NCI-H2171 (cell line): ENCODE measurements around the gene IRAK1BP1.
"Not testable (repeated sequence)": the region's sequence is repeated elsewhere in the genome, so short reads cannot be mapped to it uniquely, and the experiment has no call there.

Experiments used
- DNase-seq: peaks from one replicate; lab custom pipeline; 2025; lab: John Stamatoyannopoulos, UW

The IRAK1BP1 gene

DNA sequence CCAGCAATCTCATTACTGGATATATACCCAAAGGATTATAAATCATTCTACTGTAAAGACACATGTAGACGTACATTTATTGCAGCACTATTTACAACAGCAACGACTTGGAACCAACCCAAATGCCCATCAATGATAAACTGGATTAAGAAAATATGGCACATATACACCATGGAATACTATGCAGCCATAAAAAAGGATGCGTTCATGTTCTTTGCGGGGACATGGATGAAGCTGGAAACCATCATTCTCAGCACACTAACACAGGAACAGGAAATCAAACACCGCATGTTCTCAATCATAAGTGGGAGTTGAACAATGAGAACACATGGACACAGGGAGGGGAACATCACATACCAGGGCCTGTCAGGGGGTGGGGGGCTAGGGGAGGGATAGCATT, 22.6 kb downstream of the IRAK1BP1 start:
- not testable (repeated sequence) for DNase-seq

DNA sequence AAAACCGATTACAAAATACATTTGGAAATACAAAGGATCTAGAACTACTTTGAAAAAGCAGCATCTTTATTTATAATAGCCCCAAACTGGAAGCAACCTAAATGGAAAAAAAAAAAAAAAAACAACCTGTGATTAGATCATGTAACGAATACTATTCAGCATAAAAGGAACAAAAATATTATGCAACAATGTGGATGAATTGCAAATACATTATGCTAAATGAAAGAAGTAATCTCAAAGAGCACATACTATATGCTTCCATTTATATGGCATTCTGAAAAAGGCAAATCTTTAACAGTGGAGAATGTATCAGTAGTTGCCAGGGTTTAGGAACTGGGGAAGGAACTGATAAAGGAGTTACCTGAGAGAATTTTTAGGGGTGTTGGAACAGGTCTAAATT, 28.9 kb downstream of the IRAK1BP1 start:
- no peak for DNase-seq

DNA sequence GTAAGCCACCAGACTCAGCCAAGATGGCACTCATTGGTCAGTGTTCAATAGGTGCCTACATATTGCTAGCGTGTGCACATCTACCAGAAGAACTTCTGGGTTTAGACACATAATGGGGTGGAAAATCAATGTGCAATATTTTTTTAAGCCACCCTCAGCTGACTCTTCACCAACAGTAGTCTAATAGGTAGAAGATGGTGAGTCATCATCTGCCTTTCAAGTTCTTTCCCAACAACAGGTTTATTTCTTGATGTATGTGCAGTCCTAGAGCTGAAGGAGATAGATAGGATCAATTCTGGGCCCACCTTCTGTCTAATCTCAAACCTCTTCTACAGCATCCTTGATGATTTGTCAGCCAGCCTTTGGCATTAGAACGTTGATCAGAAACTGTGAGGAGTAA, 41.3 kb downstream of the IRAK1BP1 start:
- DNase-seq: no peak

DNA sequence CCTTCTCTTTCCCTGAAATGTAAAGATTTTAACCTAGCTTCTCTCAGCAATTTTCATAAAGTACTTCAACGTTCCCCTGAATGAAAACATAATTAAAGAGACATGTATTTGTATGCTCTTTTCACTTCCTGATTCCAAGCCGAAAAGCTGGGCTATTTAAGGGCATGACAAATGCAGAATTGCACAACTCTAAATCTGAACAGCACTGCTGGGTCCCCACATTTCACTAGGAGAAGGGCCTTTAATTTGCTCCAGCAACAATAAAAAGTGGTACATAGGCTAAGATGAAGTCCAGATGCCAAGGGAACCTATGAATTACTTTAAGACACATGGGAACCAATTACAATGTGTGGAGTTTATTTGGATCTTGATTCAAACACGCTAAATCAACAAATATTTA, 42.0 kb downstream of the IRAK1BP1 start:
- no peak for DNase-seq

DNA sequence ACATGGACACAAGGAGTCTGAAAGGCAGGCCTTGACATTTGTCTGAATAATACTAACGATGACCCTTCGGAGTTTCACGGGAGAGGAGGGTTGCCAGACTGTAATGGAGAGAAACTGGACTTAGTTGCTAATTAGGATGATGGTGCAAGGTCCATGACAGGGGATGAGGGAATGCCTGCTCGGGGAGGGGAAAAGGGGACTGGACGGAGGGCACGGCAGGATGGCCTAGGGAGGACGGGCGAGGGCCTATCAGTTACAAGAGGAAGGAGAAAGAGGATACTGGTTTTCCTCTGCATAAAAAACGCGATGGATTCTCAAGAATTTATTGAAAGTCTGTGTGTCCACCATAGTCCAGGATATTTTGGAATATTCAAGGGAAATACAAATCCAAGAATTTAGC, 42.7 kb downstream of the IRAK1BP1 start:
- no peak for DNase-seq

DNA sequence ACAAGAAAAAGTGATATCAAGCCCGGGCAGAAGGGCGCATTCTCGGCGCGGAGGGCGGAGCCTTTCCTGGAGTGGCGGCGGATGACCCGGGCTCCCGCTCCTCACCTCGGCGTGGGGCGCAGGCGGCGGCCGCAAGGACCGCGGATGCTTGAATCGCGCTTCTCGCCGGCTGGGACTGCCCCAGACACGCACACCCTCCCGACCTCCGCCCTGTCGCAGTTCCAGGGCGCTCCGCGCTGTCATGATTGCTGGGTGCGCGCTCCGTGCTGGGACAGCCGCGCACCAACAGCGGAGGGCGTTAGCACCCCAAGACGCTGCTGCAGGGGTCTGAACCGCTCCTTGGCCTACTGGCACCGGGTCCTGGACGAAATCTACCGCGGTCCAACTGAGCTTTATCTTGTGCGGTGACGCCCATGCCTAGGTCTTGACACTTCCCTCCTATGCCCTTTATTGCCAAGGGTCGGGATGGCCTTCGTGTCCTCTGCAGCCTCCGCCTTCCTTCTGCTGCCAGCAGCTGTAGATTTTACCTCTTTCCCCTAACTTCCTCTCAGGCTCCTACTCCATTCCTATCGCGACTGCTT, 43.3 kb downstream of the IRAK1BP1 start:
- no peak for DNase-seq

DNA sequence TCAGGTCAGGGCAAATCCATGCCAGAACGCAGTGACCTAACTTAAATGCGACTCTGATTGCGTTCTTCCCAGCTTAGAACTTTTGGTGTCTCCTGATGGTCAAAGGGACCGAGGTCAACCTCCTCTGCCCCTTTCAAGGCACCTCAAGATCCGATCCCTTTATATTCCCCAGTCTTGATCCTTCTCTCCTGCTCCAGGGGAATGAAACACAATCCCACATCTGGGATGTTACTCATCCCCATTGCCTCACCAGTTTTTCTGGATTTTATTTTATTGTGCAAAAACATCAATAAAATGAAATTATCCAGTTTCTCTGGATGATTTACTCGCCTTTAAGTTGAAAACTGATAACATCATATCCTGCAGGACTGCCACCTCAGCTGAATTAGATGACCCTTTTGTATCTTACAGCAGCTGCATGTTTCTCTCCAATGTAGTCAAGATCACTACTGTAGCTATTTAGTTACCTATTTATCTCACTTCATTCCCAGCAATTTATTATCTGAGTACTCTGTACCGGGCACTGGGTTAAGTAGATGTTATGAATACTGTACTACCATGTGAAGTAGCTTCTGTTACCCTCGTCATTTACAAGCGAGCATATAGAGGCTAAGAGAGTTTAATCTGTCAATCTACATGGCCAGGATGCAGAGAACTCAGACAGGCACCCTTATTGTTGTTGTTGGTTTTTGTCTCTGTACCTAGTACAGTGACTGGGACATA, 44.0 kb downstream of the IRAK1BP1 start:
- no peak for DNase-seq

DNA sequence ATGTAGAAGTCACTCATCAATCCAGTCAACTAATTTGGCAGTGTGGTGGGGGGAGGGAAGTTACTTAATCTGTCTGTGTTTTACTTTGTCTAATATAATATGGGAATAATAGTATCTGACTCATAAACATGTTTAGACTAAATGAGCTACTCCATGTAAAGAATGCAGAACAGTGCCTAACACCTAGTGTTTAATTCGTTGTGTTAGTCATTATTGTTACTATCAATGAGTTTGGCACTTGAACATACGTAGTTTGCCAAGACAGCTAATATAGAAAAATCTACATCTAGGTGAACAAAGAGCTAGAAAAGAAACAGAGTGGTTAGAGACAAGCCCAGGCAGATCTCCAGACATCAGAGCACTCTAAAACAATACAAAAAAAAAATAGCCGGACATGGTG, 49.1 kb downstream of the IRAK1BP1 start:
- DNase-seq: no peak

DNA sequence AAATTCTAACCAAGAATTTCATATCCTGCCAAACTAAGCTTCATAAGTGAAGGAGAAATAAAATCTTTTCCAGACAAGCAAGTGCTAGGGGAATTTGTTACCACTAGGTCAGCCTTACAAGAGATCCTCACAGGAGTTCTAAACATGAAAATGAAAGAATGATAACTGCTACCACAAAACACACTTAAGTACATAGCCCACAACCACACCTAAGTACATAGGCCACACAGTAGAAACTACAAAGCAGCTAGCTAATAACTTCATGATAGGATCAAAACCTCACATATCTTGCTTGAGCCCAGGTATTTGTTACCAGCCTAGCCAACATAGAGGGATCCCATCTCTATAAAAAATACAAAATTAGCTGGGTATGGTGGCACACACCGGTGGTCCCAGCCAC, 50.4 kb downstream of the IRAK1BP1 start:
- DNase-seq: no peak

DNA sequence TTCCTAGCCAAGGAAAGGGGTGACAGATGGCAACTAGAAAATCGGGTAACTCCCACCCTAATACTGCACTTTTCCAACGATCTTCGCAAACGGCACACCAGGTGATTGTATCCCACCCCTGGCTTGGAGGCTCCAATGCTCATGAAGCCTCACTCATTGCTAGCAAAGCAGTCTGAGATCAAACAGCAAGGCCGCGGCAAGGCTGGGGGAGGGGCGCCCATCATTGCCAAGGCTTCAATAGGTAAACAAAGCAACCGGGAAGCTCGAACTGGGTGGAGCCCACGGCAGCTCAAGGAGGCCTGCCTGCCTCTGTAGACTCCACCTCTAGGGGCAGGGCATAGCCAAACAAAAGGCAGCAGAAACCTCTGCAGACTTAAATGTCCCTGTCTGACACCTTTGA, 53.8 kb downstream of the IRAK1BP1 start:
- DNase-seq: not testable (repeated sequence)

DNA sequence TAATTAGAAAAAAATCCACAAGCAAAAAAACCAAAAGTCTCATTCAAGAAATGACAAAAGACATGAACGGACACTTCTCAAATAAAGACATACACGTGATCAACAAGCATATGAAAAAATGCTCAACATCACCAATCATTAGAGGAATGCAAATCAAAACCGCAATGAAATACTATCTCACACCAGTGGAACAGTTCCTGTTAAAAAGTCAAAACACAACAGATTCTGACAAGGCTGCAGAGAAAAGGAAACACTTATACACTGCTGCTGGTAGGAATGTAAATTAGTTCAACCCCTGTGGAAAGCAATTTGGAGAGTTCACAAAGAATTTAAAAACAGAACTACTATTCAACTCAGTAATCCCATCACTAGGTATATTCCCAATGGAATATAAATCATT, 58.0 kb downstream of the IRAK1BP1 start:
- no peak for DNase-seq

DNA sequence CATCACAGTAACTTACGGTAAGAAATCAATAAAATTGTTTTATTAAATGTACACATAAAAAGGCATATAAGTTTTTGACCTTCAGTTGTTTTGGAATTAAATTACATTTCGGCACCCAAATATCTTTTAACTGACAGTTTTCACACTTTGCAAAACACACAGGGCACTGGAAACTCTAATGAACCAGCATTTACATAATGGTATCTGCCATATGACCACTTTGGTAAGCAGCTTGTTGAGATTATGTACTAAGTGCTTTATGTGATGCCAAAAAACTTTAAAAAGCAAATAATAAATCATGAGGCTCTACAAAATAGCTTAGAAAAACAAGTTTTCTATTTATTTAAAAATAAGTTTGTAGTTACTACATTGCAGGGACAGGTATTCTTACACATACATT, 68.2 kb downstream of the IRAK1BP1 start:
- no peak for DNase-seq

DNA sequence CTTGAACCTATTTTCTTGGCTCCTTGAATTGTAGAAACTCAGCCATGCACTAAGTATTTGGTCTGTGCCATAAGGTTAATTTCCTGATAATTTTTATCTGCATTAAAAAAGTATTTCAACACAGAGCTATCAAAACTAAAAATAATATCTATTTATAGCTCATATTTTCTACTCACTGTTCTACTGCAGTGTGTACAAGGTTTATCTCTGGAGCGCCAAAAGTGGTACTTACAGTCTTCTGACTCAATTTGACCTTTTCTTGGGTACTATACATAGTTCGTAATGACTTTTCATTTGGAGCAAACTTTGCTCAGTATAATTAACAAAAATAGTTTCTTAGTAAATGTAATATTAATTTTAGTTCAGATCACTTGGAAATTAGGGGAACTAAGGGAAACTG, 69.2 kb downstream of the IRAK1BP1 start:
- no peak for DNase-seq

DNA sequence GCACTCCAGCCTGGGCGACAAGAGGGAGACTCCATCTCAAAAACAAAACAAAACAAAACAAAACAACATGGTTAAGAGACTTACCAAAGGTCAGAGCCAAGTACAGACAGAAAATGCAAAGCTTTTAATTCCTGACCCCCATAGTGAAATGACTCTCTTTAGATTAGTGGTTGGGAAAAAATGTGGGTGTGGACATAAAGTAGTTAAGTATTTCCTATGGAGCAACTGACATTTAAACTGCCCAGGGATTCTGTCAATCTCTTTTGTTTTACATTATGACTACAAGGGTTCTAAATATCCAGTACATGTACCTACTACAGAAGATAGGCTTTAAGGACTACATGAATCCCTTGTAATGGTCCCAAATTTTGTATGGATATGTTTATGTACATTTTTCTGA, 75.1 kb downstream of the IRAK1BP1 start:
- no peak for DNase-seq

DNA sequence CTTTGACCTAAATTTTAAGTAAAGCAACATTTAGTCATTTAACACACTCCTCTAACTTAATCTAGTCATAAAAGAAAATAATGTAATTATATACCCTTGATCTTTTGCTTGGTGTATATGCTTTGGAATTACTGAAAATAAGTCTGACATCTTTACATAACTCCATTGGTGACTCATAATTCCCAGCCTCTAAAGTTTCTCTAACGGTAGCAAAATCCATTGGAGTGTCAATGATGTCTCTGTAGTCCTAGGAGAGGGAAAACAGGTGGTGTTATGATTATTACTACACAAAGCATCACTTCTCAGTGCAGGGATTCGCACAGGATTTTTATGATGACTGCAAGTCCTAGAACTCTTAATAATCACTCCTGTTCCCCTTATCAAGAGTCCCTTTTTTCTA, 80.2 kb downstream of the IRAK1BP1 start:
- DNase-seq: no peak

DNA sequence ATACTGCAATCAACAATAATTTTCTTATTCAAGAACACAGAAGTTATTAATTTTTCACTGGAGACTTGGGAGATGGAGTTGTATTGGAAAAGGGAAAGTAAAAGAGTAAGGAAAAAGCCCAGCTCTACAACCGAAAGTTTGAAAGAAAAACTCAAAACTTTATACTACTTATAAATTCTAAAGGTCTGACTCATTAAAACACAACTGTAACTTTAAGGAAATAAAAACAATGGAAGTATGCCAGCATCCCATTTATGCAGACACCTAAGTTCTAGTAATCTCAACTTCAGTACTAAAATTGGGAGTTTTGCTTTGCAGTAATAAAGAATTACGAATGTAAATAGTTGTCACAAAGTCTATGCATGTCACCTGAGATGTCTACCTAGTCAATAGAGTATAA, 80.6 kb downstream of the IRAK1BP1 start:
- no peak for DNase-seq

DNA sequence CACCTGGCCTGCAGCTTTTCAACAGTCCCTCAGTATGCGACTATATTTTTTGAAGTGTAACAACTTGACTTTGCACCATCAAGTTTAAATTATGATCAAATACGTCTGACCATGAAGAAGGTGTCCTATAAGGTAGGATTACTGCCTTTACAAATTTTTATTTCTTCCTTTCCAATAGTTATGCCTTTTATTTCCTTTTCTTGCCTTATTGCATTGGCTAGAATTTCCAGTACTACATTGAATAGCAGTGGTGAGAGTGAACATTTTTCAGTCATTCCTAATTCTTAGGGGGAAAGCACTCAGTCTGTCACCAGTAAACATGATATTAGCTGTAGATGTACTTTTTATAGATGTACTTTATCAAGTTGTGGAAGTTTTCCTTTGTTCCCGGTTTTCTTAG, 81.4 kb downstream of the IRAK1BP1 start:
- DNase-seq: no peak

DNA sequence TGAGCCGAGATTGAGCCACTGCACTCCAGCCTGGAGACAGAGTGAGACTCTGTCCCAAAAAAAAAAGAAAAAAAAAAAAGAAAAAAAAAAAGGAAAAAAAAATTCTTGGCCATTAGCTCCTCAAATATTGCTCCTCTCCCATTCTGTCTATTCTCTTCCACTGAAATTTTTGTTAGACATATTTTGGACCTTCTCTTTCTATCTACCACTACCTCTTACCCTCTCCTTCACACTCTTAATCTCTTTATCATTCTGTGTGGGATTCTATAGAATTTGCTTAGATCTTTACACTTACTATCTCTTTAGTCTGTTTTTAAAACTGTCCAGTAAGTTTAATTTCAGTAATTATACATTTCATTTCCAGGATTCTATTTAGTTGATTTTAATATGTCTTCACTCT, 85.0 kb downstream of the IRAK1BP1 start:
- no peak for DNase-seq
